T-helper 17 cell (primary cell): Measurements from ENCODE around the gene SBF2. TPM values are rescaled to one million over a fixed set of nuclear protein-coding genes. Genes with fewer than 3 reads are reported as not detected.

ENCODE experiments used
- ATAC-seq: fragments of 150-1000 bp; cut with Tn5 transposase; 2 replicates; pipeline ENCODE4 v1.10.0; 2021; ENCODE audit warnings: mild to moderate bottlenecking, moderate library complexity
- DNase-seq, 3 donors: peaks; one replicate each; pipeline versions ENCODE4 v3.0.0 to v3.0.0-alpha.2; 2020 to 2021
- H3K9me3 ChIP-seq: one replicate; pipeline ENCODE4 v1.7.0; 2013; ENCODE audit warnings: low read length, mild to moderate bottlenecking; ENCODE audit not compliant: control insufficient read depth, poor library complexity, severe bottlenecking
- H3K27ac Mint-ChIP-seq: one replicate; pipeline ENCODE4 v1.8.0; 2022; ENCODE audit warnings: mild to moderate bottlenecking, moderate library complexity, mixed read lengths
- H3K27me3 Mint-ChIP-seq: one replicate; pipeline ENCODE4 v1.8.0; 2022; ENCODE audit warnings: mixed read lengths
- H3K36me3 Mint-ChIP-seq: one replicate; pipeline ENCODE4 v1.8.0; 2022; ENCODE audit warnings: low read depth, mixed read lengths
- H3K4me1 Mint-ChIP-seq: one replicate; pipeline ENCODE4 v1.8.0; 2022; ENCODE audit warnings: mild to moderate bottlenecking, mixed read lengths
- H3K4me3 Mint-ChIP-seq: one replicate; pipeline ENCODE4 v1.8.0; 2022; ENCODE audit warnings: mild to moderate bottlenecking, moderate library complexity, mixed read lengths
- total RNA-seq, 4 donors: library from RNA in 2 of 4; stranded (reverse) in 2 of 4; gene quantifications; one replicate each; pipeline ENCODE4 v1.2.3 and lab custom pipeline; 2022 to 2026

Gene SBF2
- total RNA-seq, 2 donors from 2014 or later: 15.5 to 23.1 TPM

- no peaks in the 10 kb centered on the region for H3K9me3 ChIP-seq
- no peak for ATAC-seq
- Mint-ChIP-seq H3K27ac (no peak overlapping the region), H3K27me3 (no peaks in the 10 kb centered on the region), H3K4me1 (peaks cover 2% of the 10 kb centered on the region), H3K4me3 (no peak overlapping the region), H3K36me3 (no peaks in the 10 kb centered on the region)
- no peak for DNase-seq
These were observed 319.6 kb downstream of the SBF2 start for GRCh38 chr11:9974375-9974774.

GRCh38 chr11:9973921-9974320 is 320.1 kb downstream of the SBF2 start:
- no peaks in the 10 kb centered on the region for H3K36me3 Mint-ChIP-seq
- ATAC-seq (no peak), DNase-seq (no peak)
- peaks cover 2% of the 10 kb centered on the region for H3K4me1 Mint-ChIP-seq
- H3K27me3 Mint-ChIP-seq: no peaks in the 10 kb centered on the region
- H3K27ac Mint-ChIP-seq: no peak overlapping the region
- H3K4me3 Mint-ChIP-seq: no peak overlapping the region
- no peaks in the 10 kb centered on the region for H3K9me3 ChIP-seq

- ATAC-seq (peak; percentile 71), DNase-seq (no peak)
- H3K9me3 ChIP-seq: no peaks in the 10 kb centered on the region
- Mint-ChIP-seq H3K4me1 (peaks cover 2% of the 10 kb centered on the region), H3K27ac (peak overlapping the region; percentile 9), H3K36me3 (no peaks in the 10 kb centered on the region), H3K4me3 (no peak overlapping the region), H3K27me3 (no peaks in the 10 kb centered on the region)
These were observed 321.0 kb downstream of the SBF2 start for GRCh38 chr11:9972989-9973388.

GRCh38 chr11:9971894-9972293 is 322.1 kb downstream of the SBF2 start:
- H3K36me3 Mint-ChIP-seq: no peaks in the 10 kb centered on the region
- no peak overlapping the region for H3K4me3 Mint-ChIP-seq
- no peaks in the 10 kb centered on the region for H3K9me3 ChIP-seq
- ATAC-seq: no peak
- no peaks in the 10 kb centered on the region for H3K27me3 Mint-ChIP-seq
- H3K27ac Mint-ChIP-seq: no peak overlapping the region
- H3K4me1 Mint-ChIP-seq: no peaks in the 10 kb centered on the region
- DNase-seq: no peak

GRCh38 chr11:9969068-9969467 is 325.0 kb downstream of the SBF2 start:
- Mint-ChIP-seq H3K27me3 (no peaks in the 10 kb centered on the region), H3K4me1 (no peaks in the 10 kb centered on the region), H3K27ac (no peak overlapping the region), H3K36me3 (no peaks in the 10 kb centered on the region), H3K4me3 (no peak overlapping the region)
- DNase-seq: no peak
- H3K9me3 ChIP-seq: no peaks in the 10 kb centered on the region
- ATAC-seq: no peak

- Mint-ChIP-seq H3K36me3 (peaks cover 6% of the 10 kb centered on the region), H3K27ac (no peak overlapping the region), H3K4me3 (no peak overlapping the region), H3K27me3 (no peaks in the 10 kb centered on the region), H3K4me1 (no peaks in the 10 kb centered on the region)
- no peak for DNase-seq
- H3K9me3 ChIP-seq: no peaks in the 10 kb centered on the region
- ATAC-seq: no peak
These were observed 331.3 kb downstream of the SBF2 start for GRCh38 chr11:9962722-9963121.

- no peak overlapping the region for H3K4me3 Mint-ChIP-seq
- H3K4me1 Mint-ChIP-seq: no peaks in the 10 kb centered on the region
- H3K9me3 ChIP-seq: no peaks in the 10 kb centered on the region
- H3K27ac Mint-ChIP-seq: no peak overlapping the region
- no peaks in the 10 kb centered on the region for H3K27me3 Mint-ChIP-seq
- DNase-seq (no peak), ATAC-seq (no peak)
- H3K36me3 Mint-ChIP-seq: peaks cover 4% of the 10 kb centered on the region
These were observed 336.9 kb downstream of the SBF2 start for GRCh38 chr11:9957072-9957471.

- Mint-ChIP-seq H3K36me3 (peaks cover 4% of the 10 kb centered on the region), H3K27ac (no peak overlapping the region), H3K4me1 (no peaks in the 10 kb centered on the region), H3K27me3 (no peaks in the 10 kb centered on the region), H3K4me3 (no peak overlapping the region)
- no peaks in the 10 kb centered on the region for H3K9me3 ChIP-seq
- DNase-seq (no peak), ATAC-seq (no peak)
These were observed 337.5 kb downstream of the SBF2 start for GRCh38 chr11:9956483-9956882.

- H3K36me3 Mint-ChIP-seq: peaks cover 4% of the 10 kb centered on the region
- H3K4me3 Mint-ChIP-seq: no peak overlapping the region
- no peak overlapping the region for H3K27ac Mint-ChIP-seq
- no peak for ATAC-seq
- H3K9me3 ChIP-seq: no peaks in the 10 kb centered on the region
- H3K4me1 Mint-ChIP-seq: peaks cover 3% of the 10 kb centered on the region
- DNase-seq: no peak
- no peaks in the 10 kb centered on the region for H3K27me3 Mint-ChIP-seq
These were observed 338.6 kb downstream of the SBF2 start for GRCh38 chr11:9955391-9955790.

- no peak for DNase-seq
- H3K27me3 Mint-ChIP-seq: no peaks in the 10 kb centered on the region
- H3K36me3 Mint-ChIP-seq: no peaks in the 10 kb centered on the region
- no peak overlapping the region for H3K4me3 Mint-ChIP-seq
- no peak overlapping the region for H3K27ac Mint-ChIP-seq
- peaks cover 3% of the 10 kb centered on the region for H3K4me1 Mint-ChIP-seq
- H3K9me3 ChIP-seq: no peaks in the 10 kb centered on the region
- ATAC-seq: no peak
These were observed 339.9 kb downstream of the SBF2 start for GRCh38 chr11:9953994-9954626.

- H3K4me1 Mint-ChIP-seq: peaks cover 3% of the 10 kb centered on the region
- no peaks in the 10 kb centered on the region for H3K9me3 ChIP-seq
- no peak for ATAC-seq
- no peak overlapping the region for H3K27ac Mint-ChIP-seq
- DNase-seq: no peak
- H3K36me3 Mint-ChIP-seq: no peaks in the 10 kb centered on the region
- H3K27me3 Mint-ChIP-seq: no peaks in the 10 kb centered on the region
- H3K4me3 Mint-ChIP-seq: no peak overlapping the region
These were observed 341.4 kb downstream of the SBF2 start for GRCh38 chr11:9952511-9953196.

GRCh38 chr11:9951807-9952206 is 342.2 kb downstream of the SBF2 start:
- Mint-ChIP-seq H3K27me3 (no peaks in the 10 kb centered on the region), H3K36me3 (no peaks in the 10 kb centered on the region), H3K4me3 (no peak overlapping the region), H3K4me1 (peaks cover 3% of the 10 kb centered on the region), H3K27ac (no peak overlapping the region)
- ATAC-seq (no peak), DNase-seq (no peak)
- H3K9me3 ChIP-seq: no peaks in the 10 kb centered on the region

GRCh38 chr11:9950462-9950861 is 343.6 kb downstream of the SBF2 start:
- DNase-seq (no peak), ATAC-seq (no peak)
- no peaks in the 10 kb centered on the region for H3K27me3 Mint-ChIP-seq
- H3K36me3 Mint-ChIP-seq: no peaks in the 10 kb centered on the region
- H3K4me3 Mint-ChIP-seq: no peak overlapping the region
- H3K27ac Mint-ChIP-seq: no peak overlapping the region
- peaks cover 3% of the 10 kb centered on the region for H3K4me1 Mint-ChIP-seq
- H3K9me3 ChIP-seq: no peaks in the 10 kb centered on the region

GRCh38 chr11:9947231-9947864 is 346.7 kb downstream of the SBF2 start:
- no peaks in the 10 kb centered on the region for H3K27me3 Mint-ChIP-seq
- DNase-seq (no peak), ATAC-seq (no peak)
- H3K36me3 Mint-ChIP-seq: peaks cover 3% of the 10 kb centered on the region
- no peak overlapping the region for H3K27ac Mint-ChIP-seq
- no peak overlapping the region for H3K4me3 Mint-ChIP-seq
- H3K9me3 ChIP-seq: no peaks in the 10 kb centered on the region
- H3K4me1 Mint-ChIP-seq: peaks cover 5% of the 10 kb centered on the region
